GM19035 (cell line): ENCODE measurements around the gene RAD9A.
A peak's percentile ranks its signal among the peaks of the same experiment; 100 is the strongest.

Experiments
- ATAC-seq: cut with Tn5 transposase; IDR thresholded peaks from one replicate; pipeline ENCODE4 v1.9.1; 2021; ENCODE audit not compliant: unreplicated experiment

Gene RAD9A

DNA sequence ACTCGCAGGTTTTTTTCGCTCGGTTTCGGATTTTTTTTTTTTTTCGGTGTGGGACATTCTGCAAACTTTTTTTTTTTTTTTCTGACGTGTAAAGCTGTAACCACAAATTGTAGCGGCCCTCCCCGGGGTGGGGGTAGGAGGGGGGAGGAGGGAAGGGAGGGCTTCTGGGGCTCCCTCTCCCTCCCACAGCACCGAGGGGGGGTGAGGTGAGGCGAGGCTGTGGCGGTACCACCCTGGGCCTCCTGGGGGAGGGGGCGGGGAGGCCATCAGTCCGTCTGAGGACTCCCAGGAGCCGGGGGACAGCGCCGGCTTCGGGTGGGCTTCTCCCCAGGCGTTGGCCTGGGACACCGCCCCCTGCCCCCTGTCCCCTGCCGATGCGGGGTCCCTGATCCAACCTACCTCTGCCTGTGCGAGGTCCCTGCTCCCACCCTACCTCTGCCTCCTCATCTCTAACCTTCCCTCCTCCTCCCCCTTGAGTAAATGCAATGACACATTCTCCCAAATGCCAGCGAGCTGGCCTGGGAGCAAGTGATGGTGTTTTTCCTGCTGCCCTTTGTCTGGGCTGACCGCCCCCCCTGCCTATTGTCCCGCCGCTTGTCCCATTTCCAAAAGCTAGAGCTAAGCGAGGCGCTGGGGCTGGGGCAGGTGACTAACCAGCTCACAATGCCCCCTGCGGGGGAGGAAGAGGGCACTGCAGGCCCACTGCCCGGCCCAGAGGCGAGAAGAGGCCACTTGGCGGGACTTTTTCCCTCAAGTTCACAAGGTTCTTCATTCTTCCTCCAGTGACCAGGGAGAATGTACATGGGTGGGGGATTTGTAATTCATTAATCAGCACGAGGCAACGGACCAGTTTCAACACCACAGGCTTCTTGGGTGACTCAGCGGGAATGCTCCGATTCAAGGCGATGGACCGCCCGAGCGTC is 17.9 kb upstream of the RAD9A start:
- no peak for ATAC-seq

DNA sequence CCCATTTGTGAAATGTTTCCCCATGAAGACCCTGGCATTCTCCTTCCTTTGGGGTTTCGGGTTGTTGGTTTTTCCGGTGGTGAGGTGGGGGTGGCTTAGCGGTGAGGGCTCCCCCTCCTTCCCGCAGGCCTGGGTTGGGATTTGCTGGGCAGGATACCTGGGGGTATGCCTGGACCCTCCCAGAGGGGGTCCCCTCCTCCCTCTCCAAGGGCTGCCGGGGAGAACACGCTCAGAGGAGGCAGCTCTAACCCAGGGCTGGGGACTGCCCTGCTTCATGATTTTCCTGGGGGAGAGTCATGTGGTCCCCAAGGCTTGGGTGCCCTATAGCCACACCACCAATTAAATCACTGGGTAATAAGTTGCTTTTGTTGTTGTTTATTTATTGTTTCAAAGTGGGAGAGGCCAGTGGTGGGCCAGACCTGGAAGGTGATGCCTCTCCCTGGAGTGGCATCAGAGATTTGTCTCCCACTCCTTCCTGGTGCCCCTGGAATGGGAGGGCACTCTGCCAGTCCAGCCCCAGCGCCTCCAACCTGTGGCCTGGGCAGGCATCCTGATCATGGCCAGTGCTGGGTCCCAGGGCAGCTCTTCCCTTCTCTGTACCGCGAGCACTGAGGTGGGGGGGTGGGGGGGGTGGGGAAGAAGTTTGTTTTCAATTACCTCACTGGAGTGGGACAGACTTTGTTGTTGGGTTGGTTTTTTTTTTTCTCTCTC is 17.1 kb upstream of the RAD9A start:
- no peak for ATAC-seq

DNA sequence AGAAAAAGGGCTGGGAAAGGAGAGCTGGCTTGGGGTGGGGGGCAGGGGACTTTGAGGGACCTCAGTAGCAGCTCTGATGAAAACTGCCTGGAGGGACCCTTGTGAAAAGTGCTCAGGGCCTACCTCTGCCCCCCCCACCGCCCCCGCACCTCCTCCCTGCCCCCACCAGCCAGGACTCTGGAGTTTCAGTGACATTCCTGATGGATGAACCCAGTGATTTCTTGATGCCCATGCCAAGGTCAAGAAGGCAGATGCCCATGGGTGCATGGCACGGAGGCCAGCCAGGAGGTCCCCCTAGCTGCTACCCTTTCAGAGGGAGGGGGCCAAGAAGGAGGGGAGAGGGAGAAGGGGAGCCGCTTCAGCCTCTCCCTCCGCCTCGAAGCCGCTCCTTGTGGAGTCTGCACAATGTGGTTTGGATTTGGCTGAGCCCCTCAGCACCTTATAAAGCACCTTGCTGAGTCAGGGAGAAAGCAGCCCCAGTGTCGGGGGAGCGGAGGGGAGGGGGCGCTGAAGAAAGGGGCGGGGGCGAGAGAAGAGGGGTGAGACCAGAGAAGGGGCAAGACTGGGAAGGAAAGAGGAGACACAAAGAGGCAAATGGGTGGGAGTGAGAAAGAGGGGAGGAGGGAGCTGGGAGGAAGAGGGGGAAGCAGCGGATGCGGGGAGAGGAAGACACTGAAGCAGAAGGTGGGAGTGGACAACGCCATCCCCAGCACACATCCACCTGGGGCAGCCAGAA is 16.3 kb upstream of the RAD9A start:
- no peak for ATAC-seq

DNA sequence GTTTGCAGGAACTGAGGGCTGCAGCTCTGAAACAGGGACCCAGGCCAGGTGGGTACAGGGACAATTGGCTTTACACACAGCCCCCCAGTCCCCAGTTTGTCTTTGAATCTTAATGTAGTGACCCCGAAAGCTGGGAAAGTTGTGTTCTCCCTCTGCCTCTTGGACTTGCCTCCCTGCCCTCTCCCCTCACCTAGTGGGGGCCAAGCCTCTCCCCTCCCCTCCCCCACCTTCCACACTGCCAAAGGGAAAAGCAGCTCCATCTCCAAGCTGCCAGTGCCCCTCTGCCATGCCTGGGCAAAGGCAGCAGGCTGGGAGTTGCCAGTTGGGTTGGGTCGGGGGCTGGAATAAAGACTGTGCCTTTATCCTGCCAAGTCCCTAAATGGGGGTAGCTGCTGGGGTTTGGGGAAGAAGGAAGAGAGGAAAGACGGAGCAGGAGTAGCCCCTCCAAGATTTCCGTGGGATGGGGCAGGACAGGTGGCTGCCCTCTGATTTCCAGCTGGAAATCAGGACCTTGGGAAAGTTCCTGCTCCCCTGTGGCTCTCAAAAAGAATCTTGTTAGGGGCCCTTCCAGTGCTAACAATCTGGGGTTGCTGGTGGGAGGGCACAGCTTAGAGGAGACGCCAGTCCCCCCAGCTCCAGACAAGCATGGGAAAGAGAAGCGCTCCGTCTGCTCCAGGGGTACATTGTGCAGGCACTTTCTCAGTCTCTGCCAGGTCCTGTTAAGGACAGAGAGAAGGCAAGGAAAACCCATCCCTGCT is 15.5 kb upstream of the RAD9A start:
- no peak for ATAC-seq

DNA sequence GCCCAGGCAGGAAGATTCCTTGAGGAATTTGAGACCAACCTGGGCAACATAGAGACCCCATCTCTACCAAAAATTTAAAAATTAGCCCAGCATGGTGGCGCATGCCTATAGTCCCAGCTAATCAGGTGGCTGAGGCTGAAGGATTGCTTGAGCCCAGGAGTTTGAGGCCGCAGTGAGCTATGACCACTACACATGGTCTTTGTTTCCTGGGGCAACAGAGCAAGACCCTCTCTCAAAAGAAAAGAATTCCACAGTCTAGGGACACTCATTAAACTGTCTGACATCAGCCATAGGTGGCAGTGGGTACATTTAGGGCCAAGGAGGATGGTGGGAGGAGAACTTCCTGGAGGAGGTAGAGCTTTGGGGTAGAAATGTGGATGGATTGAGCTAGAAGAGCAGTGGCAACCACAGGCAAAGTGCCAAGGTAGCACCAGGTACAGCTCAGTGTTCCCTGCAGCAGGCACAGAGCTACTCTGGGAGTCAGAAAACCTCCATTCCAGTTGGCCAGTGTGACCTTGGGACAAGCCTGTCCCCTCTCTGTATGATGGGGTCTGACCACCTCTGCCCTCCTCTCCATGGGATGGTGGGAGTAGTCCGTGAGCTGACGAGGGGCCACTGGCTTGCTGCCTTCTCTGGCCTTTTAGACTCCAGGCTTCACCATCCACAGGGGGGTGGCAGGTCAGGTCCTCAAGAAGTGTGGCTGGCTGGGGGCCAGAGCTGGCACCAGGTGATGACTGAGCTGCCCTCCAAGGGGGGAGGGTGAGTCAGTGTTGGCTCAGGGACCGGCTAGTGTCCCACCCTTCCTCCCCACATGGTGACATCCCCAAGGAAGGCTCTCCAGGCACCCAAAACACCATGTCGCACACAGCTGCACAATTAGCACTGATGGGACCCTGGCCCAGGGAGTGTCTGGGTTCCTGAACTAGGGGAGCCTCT is 14.6 kb upstream of the RAD9A start:
- no peak for ATAC-seq

DNA sequence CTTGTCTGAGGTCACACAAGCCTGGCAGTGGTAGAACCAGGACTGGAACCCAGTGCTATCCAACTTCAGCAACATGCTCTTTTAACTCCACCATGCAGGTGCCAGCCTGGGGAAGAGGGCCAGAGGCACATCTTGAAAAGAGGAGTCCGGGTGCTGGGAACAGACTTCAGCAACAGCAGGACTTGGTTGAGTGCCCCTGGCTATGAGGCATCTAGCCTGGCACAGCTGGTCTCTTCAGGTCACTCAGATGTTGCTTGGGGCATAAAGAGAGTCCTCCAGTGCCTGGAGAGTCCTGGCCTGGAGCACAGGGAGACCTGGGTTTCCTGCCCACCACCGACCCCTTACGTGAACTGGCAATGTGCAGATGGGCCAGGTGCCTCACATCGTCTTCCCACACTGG is 13.2 kb upstream of the RAD9A start:
- ATAC-seq, result no peak

DNA sequence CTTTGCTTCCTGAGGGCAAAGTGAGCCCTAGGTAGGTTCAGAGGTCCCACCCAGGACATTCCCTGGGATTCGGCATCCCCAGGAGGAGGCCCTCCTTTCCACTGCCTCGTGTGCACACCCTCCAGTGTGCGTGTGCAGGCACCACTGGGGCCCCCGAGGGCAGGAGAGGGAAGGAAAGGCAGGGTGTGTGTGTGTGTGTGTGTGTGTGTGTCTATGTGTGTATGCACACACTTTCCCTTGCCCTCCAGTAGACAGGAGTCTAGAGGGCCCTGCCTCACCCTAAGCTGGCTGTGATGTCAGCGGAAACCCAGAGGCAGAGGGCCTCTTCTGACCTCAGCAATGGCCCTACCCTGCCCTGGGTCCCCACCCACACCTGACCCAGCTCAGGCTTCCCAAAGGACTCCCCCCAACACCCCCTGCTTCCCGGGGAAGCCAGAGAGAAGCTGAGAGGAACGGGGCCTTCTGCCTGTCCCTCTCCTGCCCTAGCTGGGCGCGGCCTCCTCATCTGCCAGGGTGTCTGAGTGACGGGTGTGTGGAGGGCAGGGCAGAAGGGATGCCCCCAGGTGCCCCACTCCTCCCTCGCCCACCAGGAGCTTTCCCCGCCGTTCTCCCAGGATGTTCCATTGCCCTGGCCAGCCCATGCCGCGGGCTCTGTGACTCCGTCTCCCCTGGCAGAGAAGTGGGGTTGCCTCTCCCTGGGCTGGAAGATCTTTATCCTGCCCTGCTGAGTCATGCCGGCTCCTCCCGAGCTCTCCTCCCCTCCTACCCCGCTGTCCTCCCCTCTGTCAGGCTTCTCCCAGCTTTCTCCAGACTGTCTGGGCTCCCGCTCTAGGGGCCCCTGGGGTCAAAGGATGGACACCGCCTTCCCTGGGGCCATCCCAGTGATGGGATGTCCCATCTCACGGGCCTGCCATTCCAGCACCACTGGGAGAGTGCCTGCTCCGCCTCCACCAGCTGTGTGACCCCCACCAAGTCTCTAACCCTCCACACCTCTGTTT is 12.4 kb upstream of the RAD9A start:
- ATAC-seq, result no peak

DNA sequence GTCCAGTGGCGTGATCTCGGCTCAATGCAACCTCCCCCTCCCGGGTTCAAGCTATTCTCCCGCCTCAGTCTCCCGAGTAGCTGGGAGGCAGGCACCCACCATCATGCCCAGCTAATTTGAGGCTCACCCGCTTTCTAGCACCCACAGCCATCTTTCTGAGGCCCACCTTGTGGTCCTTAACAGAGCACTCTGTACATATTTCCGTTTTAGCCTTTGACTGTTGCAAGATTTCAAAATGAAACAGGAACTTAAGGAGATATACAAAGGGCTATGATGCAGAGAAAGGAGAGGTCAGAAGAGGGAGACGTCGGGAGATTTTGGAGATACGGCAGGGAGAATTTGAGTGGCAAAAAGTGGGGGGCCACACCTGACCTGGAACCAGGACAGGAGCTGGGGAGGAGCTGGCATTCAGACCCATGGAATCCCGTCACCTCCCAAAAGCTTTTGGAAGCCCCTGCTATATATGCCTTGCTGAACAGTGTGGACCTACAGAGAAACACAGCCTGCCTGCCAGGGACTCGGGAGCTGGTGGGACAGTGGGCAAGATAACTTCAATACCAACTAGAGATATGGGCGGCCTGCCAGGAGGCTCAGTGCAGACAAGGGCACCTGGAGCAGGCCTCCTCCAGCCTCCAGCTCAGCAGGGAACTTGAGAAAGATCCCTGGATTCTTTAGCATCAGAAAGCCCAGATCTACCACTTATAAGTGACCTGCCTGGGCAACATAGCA is 10.4 kb upstream of the RAD9A start:
- ATAC-seq, result no peak

DNA sequence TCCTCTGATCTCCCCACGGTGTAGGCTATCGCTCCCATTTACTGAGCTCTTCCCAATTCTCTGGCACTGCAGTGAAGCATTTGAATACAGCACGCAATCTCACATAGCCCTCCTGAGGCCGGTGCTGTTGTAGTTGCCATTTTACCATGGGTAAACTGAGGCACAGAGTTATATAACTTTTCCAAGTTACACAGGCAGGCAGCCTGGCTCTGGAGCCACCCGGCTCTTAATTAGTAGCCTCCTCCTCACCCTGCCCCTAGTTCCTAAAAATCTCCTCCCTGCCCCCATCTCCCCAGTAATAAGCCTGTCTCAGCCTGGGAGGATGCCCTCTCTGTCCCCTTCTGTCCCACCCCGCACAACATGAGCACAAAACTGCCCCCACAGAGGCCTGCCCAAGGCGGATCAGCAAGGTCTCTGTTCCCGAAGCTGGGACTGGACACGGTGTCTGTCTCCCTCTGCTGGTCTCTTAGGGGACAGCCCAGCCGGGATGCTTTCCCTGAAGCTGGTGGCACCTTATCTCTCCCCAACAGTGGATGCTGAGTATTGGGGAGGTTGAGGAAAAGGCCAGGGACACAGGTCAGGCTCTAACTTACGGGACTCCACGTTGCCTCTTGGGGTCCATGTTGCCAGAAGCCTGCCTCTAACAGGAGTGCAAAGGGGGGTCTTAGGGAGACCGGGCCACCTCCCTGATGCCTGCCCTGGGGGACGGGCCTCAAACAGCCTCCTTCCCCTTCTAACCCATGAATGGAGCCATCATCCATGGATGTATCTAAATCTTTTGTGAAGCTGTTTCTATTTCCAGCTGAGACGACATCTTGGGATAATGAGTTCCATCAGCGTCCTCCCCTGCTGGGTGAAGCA is 9.3 kb upstream of the RAD9A start:
- ATAC-seq, result peak; percentile 64

DNA sequence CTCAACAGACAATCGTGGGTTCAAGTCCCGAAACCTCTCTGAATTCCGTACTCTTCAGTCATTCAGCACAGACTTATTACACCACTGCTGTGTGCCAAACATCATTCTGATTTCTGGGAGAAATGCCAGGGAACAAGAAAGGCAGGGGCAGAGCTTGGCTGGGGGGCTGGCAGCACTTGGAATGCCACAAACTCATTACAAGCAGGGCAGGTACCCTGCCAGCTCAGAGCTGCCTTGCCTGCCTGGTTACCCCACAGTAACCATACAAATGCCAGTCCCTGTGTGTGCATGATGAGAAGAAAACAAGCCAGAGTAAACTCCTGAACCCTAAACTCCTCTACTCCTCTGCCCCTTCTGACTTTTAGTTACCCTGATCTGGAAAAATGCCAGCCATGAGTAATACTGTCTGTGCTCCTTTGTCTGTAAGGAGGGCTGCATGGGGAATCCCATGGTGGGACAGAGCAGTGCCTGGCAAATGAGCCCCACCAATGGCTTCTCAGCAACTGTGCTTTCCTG is 6.9 kb upstream of the RAD9A start:
- ATAC-seq, result no peak

DNA sequence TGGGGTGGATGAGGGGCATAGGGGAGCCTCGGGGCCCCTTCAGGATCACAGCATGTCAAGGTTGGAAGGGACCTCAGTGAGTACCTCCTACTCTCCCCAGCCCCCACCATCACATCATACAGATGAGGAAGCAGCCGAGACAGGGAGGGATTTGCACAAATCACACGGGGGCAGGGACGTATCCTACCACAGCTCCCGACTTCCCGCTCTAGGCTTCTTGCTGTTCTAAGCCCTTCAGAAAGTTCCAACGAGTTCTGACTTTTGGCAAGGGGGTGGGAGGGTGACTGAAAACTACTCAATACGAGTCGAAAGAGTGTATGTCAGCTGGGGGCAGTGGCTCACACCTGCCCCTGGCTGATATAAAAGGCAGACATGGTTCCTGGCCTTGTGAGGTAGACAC is 4.7 kb upstream of the RAD9A start:
- ATAC-seq, result no peak

DNA sequence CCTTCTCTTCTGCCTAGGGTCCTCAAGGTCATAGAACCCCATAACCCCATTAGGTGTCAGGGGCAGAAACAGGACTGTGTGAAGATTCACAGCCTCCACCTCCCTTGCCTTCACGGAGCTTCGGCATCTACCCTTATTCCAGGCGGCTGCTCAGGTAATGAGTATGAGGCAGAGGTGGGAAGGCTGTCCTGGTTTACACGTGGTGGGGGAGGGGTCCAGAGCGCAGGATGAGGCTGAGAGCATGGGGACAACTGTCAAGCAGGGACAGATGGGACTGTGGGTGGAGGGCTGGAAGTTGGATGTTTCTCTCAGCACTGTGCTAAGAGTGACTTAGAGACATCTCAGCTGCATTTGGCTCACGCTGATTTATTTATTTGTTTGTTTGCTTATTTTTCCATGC is 4.3 kb upstream of the RAD9A start:
- no peak for ATAC-seq

DNA sequence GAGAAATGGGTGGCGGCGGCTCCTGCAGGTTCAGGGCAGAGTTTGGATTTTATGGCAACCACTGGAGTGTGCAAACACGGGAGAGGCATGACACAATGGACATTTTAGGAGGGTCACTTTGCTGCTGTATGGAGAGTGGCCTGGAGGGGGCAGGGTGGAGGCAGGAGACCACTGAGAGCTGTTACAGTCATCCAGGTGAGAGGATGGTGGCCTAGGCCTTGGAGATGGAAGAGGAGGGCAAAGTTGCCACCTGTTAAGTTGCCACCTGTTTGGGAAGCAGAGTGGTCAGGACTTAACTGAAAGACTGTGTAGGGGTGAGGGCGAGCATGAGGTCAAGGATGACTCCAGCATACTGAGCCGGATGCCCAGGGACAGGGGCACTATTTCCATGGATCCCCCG is 2.3 kb upstream of the RAD9A start:
- no peak for ATAC-seq

DNA sequence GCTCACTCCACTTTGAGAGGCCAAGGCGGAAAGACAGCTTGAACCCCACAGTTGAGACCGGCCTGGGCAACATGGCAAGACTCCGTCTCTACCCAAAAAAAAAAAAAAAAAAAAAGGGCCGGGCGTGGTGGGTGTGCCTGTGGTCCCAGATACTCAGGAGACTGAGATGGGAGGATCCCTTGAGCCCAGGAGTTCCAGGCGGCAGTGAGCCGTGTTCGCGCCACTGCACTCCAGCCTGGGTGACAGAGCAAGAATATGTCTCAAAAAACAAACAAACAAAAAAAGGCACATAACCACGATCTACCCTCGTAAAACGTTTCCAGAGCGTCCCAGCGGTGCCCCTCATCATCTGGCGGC is 861 bp upstream of the RAD9A start:
- no peak for ATAC-seq

DNA sequence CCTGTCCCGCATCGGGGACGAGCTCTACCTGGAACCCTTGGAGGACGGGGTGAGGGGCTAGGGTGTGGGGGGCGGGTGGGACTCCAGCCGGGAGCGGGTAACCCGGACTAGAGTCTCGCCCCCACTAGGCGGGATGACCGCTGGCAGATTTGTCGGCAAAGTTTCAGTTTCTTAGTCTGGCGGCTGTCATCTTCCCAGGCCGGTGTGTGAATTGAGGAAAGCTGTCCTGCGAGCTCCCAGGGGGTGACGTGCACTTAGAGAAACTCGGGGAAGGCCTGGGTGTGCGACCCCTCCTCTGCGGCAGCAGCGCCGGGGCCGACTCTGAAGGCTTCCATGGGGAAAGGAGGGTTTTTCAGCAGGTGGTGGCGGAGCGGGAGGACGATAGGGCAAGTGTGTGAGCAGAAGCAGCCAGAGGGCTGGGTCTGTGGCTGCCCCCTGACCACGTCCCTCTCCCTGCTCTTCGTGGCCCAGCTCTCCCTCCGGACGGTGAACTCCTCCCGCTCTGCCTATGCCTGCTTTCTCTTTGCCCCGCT is 463 bp downstream of the RAD9A start:
- ATAC-seq, result no peak

DNA sequence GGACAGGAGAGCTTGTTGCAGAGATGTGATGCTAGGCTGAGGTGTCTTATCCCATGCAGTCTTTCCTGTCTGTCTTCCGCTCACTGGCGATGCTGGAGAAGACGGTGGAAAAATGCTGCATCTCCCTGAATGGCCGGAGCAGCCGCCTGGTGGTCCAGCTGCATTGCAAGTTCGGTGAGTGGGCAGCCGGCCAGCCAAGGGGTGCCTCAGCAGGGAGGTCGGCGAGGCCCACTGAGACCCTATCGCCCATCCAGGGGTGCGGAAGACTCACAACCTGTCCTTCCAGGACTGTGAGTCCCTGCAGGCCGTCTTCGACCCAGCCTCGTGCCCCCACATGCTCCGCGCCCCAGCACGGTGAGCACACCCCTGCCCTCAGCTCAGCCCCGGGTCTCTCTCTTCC is 1.7 kb downstream of the RAD9A start:
- no peak for ATAC-seq

DNA sequence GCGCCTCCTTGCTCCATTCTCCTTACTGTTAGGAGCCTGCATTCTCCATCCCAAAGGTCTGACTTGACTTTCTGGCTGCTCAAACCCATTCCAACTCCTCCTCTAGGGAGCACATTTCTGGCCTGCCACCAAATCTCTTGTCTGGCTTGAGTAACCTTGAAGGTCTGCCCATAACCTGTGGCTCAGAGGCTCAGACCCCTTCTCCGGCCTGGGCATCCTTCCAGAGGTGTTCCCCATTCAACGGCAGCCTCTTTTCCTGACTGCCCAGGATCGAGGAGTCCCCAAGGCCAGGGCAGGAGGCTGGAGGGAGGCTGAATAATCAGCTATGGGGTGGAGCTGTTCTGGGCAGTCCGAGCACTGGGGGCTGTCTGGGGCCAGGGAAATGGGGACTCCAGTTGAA is 2.2 kb downstream of the RAD9A start:
- ATAC-seq, result no peak
